NCI-H1105 treated with DMSO at 0.1 percent for 48 hours (cell line): ENCODE data around the gene ARL15.
"Not testable (repeated sequence)": the region's sequence is repeated elsewhere in the genome, so short reads cannot be mapped to it uniquely, and the experiment has no call there.

Source experiments
- DNase-seq: peaks from one replicate; lab custom pipeline; 2025; lab: John Stamatoyannopoulos, UW

The ARL15 gene

DNA sequence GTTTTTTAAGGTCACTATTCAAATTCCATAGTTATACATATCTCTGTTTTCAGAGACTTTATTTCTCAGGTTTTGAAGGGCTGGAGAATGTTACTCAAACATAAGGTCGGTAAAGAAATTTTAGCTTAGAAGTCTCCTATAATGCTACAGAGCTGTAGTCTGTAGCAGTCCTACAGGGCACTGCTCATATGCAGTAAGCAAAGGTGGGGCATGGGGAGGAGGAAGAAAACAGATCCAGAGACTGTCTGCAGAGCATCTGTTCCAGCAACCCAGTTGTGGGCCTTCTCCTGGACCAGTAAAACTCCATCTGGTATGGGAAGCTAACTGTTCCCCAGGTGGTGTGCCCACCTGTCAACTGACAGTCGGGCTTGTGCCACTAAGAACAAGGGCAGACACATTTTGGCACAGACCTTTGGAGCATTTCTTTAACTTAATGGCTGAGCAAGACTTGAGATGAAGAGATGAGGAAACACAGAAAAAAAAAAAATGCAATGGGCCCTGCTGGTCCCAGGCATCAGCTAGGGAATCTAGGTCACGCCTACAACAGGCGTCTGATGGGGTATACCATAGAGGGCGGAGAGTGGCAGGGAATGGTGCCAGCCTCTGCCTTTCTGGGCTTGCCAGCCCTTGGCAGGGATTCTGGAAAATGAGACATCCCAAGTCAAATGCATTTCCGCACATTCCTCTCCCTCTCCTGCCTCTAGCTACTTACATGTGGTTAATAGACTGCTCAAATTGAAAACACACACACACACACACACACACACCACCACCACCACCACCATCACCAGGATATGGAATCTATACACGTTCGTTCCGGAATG, 218.9 kb downstream of the ARL15 start:
- no peak for DNase-seq

DNA sequence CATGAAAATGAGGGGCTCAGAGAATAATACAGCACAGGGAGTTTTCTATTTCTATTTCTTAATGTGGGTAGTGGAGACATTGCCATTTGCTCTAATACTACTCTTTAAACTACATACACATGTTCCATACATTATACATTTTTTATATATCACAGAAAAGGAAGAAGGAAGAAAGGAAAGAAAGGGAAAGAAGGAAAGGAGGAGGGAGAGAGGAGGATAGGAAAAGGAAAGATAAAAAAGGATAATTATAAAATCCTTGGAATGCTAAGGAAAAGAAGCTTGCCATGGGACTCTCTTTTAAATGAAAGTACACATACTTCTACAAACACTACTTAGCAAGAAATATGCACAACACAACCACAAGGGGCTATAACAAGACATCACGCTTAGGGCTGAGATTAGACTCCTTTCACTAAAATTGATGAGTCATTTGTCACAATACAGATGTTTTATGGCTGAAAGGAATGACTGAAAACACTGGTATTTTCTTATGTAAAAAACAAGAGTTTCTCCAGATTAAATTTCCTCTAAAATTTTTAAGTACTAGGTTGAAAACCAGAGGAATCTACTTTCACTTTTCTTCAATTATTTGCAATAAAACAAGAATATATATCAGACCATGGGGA, 219.8 kb downstream of the ARL15 start:
- DNase-seq, result no peak

DNA sequence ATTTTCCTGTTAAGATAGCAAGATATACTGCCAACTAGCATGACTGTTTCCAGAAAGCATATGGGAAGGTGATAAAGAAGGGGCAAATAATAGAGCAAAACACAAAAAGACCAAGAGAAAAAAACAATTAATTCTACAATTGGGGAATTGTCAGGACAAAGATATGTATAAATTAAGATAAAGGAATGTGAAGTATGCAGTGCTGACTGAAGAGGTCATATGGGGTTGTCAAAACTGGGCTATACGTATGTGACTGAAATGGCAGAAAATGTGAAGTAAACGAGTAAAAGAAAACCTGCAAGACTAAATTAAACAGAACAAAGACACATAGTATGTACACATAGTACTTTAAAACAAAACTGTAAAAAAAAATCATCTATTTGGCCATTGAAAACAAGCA, 222.3 kb downstream of the ARL15 start:
- no peak for DNase-seq

DNA sequence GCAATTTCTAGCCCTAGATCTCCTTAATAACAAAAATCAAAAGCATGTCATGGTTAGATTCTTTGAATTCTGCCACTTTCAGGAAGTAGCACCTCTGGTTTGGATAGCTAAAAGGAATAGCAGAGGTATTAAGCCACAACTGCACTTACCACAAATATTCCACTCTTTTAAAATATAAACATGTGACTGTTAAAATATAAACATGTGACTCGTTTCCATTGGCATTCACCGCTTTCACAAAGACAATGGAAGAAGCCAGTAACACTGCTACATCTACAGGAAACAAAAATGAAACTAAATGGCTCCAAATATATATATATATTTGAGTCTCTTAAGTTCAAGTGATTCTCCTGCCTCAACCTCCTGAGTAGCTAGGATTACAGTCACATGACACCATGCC, 222.9 kb downstream of the ARL15 start:
- DNase-seq, result no peak

DNA sequence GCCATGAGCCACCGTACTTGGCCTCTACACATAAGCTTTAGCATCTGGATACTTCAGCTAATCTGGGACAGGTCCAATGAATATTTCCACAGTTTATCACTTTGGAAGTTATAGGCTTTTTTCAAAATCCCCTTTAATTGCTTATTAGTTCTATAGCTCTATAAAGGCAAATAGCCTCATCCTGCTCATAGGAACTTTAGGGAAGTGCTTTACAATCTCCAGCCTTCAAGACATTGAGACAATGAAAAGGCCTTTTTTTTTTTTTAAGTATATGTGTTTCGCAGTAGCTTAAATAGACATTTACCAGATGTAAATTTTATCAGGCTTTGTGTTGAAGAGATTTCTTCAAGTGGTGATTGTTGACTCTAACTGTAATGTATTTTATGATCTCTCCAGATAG, 224.2 kb downstream of the ARL15 start:
- DNase-seq, result no peak

DNA sequence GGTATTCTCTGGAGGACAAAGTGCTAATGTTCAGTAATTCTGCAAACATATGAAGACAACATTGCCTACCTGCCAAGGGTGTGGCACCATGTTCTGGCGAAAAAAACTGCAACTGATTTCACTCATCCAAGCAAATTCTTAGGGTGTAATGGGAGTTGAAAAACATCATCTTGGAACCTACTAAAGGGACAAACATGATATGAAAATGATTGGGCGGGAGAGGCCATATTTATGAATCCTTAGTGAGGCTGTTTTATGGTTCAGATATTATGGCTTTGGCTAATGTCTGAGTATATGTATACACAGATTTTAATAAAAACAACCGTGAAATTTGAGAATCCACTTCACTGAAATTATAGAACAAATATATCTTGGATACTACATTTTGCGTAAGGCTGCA, 225.7 kb downstream of the ARL15 start:
- DNase-seq, result no peak

DNA sequence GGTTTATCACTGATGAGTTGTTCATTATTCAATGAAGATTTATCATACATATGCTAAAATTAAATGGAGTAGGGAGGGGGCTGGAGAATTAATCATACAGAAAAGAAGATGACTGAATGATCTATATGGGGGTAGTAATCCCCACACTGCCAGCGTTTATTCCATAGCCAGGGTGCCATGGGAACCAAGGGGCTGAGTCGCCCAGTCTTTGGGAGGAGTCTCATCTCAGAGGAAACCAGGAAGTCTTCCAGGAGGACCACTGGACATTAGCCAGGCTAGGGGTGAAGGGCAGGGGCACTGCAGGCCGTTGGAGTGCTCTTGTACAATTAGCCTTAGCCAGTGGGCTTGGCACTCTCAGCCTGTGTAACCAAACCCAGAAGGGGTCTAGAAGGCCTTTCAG, 226.5 kb downstream of the ARL15 start:
- DNase-seq, result no peak

DNA sequence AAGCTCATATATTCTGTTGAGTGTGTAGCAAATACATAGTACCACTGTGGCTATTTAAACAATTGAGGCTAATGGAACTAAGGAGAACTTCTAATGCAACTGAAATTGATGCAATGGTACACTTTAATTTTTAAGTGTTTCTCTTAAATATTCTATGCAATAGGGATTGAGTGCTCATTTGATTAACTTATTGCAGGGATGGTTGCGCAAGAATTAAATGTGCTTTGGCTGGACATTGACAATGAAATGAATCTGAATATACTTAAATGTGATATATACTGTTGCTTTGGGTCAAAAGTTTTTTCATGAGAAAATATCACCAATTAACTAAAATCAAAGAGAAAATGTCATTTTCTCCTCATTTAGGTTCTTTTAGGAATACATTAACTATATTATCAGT, 227.1 kb downstream of the ARL15 start:
- no peak for DNase-seq

DNA sequence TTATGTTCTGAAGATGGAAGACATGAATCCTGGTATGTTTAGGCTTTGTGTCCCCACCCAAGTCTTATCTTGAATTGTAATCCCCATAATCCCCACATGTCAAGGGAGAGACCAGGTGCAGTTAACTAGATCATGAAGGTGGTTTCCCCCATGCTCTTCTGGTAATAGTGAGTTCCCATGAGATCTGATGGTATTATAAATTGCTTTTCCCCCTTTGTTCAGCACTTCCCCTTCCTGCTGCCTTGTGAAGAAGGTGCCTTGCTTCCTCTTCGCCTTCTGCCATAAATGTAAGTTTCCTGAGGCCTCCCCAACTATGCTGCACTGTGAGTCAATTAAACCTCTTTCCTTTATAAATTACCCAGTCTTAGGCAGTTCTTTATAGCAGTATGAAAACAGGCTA, 229.0 kb downstream of the ARL15 start:
- no peak for DNase-seq

DNA sequence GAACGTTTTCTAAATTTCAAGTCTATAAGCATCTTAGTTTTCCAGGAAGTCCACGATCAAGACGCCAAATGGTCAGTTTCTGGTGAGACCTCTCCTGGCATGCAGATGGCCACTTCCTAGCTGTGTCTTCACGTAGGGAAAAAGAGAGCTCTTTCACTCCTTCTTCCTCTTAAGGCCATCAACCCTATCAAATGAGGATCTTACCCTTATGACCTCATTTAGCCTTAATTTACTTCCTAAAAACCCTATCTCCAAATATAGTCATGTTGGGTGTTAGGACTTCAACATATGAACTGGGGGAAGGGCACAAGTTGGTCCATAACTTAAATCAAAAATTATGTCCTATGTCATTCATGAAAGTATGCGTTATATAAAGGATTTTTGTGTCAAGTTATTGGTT, 229.5 kb downstream of the ARL15 start:
- DNase-seq, result no peak

DNA sequence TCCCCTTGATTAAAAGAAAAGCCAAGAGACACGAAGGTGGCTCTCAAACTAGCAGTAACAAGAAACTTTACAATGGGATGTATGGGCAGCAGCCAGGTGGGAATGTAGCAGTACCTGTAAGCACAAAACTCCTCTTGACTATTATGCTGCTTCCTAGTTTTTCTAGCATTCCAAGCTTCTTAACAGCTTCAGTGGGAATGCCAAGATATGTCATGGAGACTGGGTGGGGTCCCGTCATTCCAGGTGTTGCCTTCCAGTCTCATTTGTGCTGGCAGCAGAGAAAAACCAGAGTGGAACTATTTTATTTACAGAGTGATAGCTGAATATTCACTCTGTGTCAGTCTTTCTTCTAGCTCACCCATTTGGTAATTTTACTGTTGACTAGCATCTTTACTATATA, 236.6 kb downstream of the ARL15 start:
- no peak for DNase-seq

DNA sequence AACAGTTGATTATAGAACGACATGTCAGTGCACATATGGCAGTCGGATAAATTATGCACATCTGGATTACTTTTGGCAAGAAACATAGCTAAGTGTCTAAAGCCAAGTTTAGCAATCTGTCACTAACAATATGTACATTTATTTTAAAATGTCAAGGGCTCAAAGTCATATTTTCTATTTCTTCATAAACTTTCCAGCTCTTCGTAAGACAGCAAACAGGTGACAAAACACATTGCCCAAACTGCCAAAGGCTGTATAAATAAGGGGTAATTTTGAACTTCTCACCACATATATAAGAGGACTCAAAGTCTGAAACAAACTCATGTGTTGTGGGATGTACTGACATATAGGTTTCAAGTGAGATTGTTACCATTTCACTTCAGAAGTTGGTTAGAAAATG, 237.2 kb downstream of the ARL15 start:
- no peak for DNase-seq

DNA sequence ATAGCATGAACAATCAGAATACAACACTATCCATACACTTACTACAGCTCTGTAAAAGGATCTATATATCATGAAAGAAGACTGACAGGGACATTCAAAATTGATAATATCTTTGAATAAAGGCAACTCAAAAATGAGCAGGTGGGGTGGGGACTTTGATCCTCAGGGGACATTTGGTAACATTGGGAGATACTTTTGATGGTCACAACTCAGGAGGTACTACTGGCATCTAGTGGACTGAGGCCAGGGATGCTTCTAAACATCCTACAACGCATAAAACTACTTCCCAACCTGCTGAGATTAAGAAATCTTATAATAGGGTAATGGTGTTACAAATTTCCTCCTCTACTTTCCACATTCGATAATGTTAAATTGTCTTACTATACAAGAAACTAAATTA, 243.9 kb downstream of the ARL15 start:
- no peak for DNase-seq

DNA sequence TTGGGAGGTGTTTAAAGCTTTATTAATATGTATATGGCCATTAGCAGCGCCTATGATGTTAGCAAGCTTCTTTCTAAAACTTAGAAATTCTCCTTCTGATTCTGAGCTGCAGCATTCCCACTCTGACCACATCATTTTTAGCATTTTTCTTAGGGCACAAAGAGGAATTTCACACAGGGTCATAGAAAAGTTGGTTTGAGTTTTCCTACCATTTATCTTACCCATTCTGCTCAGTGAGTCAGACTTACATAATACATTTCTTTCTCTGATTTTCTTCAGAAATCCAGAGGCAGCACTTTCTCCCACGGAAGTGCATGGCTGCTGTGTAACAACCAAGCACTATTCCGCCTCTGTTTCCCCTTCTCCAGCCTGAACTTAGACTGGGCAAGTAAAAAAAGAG, 246.6 kb downstream of the ARL15 start:
- DNase-seq, result no peak

DNA sequence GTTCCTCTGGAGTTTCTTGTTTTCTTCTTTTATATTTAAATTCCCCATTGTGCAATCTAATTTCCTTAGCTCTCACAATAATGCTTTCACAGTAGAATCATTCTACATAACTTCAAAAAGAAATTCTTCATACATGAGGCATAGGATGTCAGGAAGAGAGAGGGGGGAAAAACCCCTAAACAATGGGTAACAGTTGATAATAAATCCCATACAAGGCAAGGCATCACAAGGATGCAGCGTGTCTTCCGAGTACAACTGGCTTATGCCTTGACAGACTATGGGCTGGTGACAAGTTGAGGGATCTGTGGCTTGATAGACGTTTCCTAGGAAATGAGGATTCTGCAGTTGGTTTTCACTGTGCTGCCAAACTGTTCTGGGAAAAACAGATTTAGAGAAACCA, 247.4 kb downstream of the ARL15 start:
- DNase-seq, result no peak

DNA sequence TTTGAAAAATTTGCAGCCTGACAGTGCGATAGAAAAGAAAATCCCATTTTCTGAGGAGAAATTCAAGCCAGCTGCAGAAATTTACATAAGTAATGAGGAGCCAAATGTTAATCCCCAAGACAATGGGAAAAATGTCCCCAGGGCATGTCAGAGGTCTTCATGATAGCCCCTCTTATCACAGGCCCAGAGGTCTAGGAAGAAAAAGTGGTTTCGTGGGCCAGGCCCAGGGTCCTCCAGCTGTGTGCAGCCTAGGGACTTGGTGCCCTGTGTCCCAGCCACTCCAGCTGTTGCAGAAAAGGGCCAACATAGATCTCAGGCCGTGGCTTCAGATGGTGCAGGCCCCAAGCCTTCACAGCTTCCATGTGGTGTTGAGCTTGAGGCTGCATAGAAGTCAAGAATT, 249.5 kb downstream of the ARL15 start:
- not testable (repeated sequence) for DNase-seq

DNA sequence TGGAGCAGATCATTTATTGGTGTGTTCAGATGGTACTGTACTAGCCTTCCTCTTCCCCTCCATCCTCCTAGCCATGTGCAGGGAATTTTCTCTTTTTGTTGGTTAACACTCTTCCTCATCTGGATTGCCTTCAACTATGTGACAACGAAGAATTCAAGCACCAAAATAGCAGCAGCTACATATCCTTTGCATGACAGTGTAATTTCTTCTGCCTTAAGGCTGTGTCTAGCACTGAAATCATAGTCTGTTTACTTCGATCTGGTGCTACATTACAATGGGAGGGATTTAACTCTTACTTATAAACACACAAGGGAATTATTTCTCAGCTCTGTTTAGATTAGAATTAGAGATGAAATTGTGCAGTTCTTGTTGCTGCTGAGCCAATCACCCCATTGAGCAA, 260.4 kb downstream of the ARL15 start:
- no peak for DNase-seq

DNA sequence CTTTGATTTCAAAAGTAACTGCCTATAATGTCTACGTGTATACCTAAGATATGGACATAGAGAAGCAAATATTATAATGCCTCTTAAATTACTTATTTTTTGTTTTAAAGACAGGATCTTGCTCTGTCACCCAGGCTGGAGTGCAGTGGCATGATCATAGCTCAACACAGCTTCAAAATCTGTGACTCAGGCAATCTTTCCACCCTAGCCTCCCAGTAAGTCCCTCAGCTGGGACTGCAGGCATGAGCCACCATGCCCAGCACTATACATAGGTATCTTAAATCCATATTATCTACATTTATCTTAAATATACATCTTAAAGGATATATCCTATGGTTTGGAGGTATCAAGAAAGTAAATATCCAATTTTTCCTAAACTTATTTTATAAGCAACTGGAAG, 261.2 kb downstream of the ARL15 start:
- DNase-seq, result no peak

DNA sequence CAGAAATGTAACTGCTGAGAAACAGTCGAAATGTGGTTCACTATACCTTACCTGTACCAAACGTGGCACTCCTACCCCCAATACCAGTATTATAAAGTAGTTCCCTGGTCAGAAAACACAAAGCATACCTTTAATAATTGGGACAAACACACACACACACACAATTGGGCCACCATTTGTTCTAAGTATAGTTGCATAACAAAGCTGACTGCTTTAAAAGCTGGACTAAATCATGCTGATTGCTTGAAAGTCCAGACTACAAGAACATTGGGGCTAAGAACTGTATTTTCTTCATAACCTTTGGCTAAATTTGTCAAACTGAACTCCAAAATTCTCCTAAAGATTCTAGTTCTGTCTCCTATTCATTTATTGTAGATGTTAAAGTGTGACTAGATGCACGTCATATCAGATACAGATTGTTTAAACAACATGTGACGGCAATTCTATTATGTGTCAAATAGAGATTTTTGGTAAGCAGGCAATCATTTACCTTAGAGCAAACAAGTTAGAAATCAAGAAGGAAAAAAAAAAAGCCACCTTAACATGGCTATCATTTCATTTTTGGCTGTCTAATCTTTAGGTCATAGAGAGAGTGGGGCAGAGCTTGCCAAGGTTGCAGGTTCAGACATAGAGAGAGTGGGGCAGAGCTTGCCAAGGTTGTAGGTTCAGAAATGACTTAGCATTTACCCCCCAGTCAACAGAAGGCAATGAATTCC, 265.1 kb downstream of the ARL15 start:
- DNase-seq, result no peak

DNA sequence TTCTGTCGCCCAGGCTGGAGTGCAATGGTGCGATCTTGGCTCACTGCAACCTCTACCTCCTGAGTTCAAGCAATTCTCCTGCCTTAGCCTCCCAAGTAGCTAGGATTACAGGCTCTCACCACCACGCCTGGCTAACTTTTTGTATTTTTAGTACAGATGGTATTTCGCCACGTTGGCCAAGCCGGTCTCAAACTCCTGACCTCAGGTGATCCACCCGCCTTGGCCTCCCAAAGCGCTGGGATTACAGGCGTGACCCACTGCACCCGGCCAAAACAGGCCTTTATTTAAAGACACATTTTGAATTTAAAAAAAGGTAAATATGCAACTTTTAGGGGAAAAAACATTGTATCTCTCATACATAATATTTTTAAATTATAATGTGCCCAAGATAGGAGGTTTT, 266.1 kb downstream of the ARL15 start:
- not testable (repeated sequence) for DNase-seq

DNA sequence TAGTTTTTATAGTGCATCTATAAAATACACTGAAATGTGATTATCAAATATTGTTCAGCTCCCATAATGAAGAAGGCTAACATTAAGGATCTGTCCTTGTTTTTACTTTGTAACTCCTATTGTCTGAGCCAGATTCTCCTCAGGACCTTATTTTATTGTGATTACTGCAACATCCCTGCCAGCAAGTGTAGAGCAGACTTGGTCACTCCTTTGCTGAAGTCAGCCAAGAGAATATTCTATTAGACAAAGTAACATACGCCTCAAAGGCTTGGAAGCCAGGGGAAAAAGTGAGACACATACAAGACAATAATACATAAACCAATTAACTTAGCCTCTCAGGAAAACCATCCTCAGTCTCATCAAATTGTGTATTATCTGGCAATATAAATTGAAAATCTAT, 269.6 kb downstream of the ARL15 start:
- DNase-seq, result no peak

DNA sequence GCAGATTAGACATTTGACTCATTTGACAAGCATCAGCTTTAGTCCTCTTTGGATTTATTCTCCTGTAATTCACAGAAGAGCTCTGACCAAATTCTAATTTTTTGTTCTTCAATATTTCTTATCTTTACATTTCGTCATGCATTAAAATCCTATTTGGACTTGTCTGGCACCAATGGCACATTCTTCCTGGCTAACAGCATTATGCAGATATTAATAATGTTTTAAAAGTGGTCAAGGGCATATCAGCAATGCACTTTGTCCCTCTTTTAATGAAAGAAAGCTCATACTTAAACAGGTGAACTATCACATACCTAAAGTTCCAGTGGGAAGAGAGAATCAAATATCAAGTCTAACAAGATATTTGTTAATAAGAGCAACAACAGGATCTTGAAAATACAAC, 270.4 kb downstream of the ARL15 start:
- no peak for DNase-seq

DNA sequence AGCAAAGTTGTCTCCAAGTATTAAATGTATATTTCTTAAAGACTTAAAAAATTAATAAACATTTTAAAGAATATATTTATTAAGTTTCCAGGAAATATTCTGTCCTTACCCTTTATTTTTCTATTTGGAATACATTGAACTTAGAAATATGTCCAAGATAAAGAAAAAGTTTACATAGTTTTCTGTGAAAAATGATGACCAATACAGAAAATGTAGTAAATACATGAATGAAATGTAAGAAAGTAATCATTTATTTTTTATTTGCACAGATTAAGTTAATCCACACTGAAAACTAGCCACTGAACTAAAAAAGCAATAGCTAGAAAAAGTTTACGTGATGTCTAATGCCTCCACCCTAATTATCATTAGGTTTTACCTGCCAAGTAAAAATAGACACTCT, 273.2 kb downstream of the ARL15 start:
- DNase-seq, result no peak
